Omental fat pad (tissue), 4 donors: ENCODE results near the gene FAM222B. TPM values are rescaled to one million over a fixed set of nuclear protein-coding genes. Genes with fewer than 3 reads are reported as not detected.
"Not testable (repeated sequence)": the region's sequence is repeated elsewhere in the genome, so short reads cannot be mapped to it uniquely, and the experiment has no call there.

ENCODE experiments used
- ATAC-seq: fragments of 150-250 bp; one replicate; pipeline ENCODE4 v1.9.1; 2016; ENCODE audit warnings: mild to moderate bottlenecking, moderate library complexity; ENCODE audit not compliant: low FRiP score
- DNase-seq: peaks from one replicate; pipeline ENCODE4 v3.0.0-alpha.2; 2019; ENCODE audit warnings: low spot score
- total RNA-seq, 4 donors: library from RNA; depleted of rRNA; stranded (reverse); fragments of >200 nt; gene quantifications; one replicate each; pipeline ENCODE4 v1.1.0, GENCODE V29; 2016
- TF ChIP-seq, protein P1 (sequence below), 3 donors: fragments of 450-650 bp; IDR thresholded peaks; one replicate each; pipeline ENCODE4 v1.5.1; 2016 to 2017; ENCODE audit warnings: antibody characterized with exemption in 3 of 3, mild to moderate bottlenecking in 3 of 3, moderate library complexity in 2 of 3

Gene FAM222B
- total RNA-seq, 4 donors from 2014 or later = 12.2 to 19.0 (median 14.0) TPM

- TF ChIP-seq, protein P1, sequence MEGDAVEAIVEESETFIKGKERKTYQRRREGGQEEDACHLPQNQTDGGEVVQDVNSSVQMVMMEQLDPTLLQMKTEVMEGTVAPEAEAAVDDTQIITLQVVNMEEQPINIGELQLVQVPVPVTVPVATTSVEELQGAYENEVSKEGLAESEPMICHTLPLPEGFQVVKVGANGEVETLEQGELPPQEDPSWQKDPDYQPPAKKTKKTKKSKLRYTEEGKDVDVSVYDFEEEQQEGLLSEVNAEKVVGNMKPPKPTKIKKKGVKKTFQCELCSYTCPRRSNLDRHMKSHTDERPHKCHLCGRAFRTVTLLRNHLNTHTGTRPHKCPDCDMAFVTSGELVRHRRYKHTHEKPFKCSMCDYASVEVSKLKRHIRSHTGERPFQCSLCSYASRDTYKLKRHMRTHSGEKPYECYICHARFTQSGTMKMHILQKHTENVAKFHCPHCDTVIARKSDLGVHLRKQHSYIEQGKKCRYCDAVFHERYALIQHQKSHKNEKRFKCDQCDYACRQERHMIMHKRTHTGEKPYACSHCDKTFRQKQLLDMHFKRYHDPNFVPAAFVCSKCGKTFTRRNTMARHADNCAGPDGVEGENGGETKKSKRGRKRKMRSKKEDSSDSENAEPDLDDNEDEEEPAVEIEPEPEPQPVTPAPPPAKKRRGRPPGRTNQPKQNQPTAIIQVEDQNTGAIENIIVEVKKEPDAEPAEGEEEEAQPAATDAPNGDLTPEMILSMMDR (IDR thresholded peaks at IDR 0.05) = no peak
- ATAC-seq (no peak), DNase-seq (no peak)
These were observed 36.4 kb upstream of the FAM222B start for GRCh38 chr17:28878981-28879380.

DNA sequence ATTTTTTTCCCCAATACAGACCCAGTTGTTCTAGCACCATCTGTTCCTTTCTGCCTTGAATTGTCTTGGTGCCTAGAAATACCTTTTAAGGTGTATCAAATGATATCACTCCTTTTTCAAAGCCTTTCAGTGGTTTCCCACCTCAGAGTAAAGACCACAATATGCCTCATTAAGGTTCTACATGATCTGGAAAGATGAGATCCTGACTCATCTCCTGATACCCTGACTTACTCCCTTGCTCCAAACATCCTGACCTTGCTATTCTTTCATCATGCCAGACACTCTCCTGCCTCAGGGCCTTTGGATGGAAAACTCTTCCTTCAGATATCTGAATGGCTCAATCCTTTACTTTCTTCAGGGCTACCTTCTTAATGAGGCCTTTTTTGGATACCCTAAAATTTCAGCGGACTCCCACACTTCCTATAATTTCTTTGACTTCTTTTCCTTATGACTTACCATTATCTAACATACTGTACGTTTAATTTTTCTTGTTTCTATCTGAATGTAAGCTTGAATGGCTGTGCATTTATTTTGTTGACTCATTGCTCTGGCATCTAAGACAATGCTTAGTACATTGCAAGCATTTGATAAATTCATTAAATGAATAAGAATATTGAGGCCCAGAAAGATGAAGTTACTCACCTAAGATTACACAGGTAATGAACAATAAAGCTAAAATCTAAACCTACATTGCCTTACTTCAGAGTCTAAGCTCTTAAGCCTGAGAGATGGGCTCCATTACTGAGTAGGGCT lies 35.7 kb upstream of the FAM222B start:
- DNase-seq (no peak), ATAC-seq (no peak)
- TF ChIP-seq, protein P1 (IDR thresholded peaks at IDR 0.05) = no peak

- ATAC-seq, DNase-seq: not testable (repeated sequence)
These were observed 34.6 kb upstream of the FAM222B start for GRCh38 chr17:28877150-28877711.

DNA sequence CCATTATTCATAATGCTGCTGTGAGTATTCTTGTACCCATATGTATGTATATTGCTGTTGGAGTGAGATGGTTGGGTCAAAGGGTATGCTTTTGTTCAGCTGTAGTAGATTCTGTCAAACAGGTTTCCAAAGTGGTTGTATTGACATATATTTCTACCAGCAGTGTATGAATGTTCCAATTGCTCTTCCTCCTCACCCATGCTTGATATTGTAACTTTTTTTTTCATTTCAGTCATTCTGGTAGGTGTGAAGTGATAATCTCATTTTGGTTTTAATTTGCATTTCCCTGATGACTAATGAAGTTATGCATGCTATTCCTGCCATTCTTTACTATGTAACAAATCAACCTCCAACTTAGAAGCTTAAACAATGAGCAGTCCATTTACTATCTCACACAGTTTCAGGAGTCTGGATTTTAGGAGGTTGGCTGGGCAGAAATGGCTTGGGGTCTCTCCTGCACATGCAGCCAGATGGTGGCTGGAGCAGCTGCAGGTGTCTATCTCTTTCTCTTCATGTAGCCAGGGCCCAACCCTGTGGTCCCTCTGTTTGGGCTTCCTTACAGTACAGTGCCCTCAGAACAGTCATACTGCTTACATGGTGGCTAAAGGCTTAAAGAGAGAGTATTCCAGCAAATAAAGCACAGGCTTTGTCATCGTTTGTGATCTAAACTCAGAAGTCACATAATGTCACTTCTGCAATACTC lies 33.4 kb upstream of the FAM222B start:
- TF ChIP-seq, protein P1 (IDR thresholded peaks at IDR 0.05) = no peak

DNA sequence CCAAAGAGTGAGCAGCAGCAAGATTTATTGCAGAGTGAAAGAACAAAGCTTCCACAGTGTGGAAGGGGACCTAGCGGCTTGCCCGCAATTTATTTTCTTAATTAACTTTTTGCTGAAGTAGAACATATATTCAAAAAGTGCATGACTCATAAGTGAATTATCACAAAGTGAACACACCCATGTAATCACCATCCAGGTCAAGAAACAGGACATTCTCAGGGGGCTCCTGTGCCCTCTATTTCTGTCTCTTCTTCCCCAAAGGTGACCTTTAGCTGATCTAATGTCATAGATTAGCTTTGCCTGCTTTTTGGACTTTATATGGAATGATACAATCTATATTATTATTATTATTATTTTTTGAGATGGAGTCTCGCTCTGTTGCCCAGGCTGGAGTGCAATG lies 32.2 kb upstream of the FAM222B start:
- TF ChIP-seq, protein P1 (IDR thresholded peaks at IDR 0.05) = no peak
- ATAC-seq (no peak), DNase-seq (no peak)

More for the DNA sequence above, 33.4 kb upstream of the FAM222B start:
- ATAC-seq = no peak
- no peak for DNase-seq

DNA sequence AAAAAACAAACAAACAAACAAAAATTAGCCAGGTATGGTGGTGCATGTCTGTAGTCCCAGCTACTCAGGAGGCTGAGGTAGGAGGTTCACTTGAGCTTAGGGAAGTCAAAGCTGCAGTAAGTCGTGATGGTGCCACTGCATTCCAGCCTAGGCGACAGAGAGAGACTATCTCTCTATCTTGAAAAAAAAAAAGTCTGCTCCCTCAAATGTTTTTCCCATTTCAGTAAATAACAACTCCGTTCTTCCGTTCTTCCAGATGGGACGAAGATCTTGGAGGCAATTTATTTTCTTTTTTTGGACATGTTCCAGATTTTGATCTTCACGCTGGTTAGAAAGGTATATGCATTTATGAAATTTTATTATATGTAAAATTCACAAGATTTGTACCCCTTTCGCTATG lies 31.2 kb upstream of the FAM222B start:
- TF ChIP-seq, protein P1 (IDR thresholded peaks at IDR 0.05) = no peak
- ATAC-seq (no peak), DNase-seq (no peak)

- TF ChIP-seq, protein P1 (IDR thresholded peaks at IDR 0.05) = no peak
- DNase-seq (no peak), ATAC-seq (no peak)
These were observed 28.5 kb upstream of the FAM222B start for GRCh38 chr17:28871056-28871579.
